ENCODE results near the gene SORL1.

DNA sequence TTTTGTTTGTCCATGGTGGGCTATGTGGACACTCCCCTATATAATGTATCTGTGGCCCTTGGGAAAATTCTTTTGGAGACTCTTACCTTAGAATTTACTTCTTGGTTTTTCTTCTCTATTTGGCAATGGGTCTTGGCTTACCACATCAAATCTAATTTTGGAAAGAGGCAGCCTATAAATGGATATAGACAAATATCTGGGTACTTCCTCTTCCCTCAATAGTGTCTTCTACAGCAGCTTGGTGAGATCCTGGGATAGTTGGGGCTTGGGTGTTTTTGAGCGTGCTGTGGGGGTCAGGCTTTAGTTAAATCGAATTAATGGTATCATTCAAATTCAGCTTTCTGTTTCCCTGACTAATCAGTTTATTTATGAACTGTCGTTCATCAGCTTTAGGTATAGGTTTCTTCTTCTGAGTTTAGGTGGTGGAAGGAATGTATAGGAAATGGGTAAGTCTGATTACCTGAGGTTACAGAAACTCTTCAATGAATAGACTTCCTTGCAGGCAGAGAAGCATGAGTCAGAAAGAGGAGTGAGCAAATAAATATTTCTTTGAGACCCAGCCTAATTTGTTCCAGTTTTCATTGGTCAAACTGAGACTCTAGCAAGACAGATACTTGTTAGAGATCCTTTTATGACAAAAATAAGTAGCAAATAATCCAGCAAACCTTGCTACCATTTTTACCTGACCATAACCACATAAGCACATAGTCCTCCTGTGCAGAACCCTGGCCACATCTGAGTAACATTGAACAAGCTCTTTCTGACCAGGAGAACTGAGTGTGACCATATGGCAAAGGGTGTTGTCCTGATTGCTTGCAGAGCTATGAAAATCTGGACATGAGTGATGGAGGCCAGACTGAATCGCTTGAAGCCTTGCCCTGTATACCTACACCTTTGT lies 69.3 kb downstream of the SORL1 start:
- no peak for TF ChIP-seq POLR2AphosphoS5 (IDR thresholded peaks at IDR 0.05; ENCODE audit: borderline replicate concordance, low read depth, low read length)
- TF ChIP-seq EZH2 (IDR thresholded peaks at IDR 0.05), result no peak
